Bronchial epithelial cell (primary cell): ENCODE data around the gene GALNT11. TPM values are rescaled to one million over a fixed set of nuclear protein-coding genes. Genes with fewer than 3 reads are reported as not detected.
"Not testable (repeated sequence)": the region's sequence is repeated elsewhere in the genome, so short reads cannot be mapped to it uniquely, and the experiment has no call there.

Experiments
- DNase-seq: peaks from one replicate; pipeline ENCODE4 v3.0.0-alpha.2; 2010; ENCODE audit warnings: low read depth
- FAIRE-seq: peaks from 2 replicates; lab custom pipeline; 2011; peaks lifted over from hg19 to GRCh38; lab: Jason Lieb, UNC
- H3K27me3 ChIP-seq: 2 replicates; pipeline ENCODE4 v1.5.1; 2011; ENCODE audit warnings: low read length; ENCODE audit not compliant: control insufficient read depth, insufficient read depth
- H3K36me3 ChIP-seq: 2 replicates; pipeline ENCODE4 v1.5.1; 2011; ENCODE audit warnings: low read length; ENCODE audit not compliant: control insufficient read depth, insufficient read depth
- H3K4me3 ChIP-seq: 2 replicates; pipeline ENCODE4 v1.5.1; 2011; ENCODE audit warnings: mild to moderate bottlenecking, low read depth, low read length, control low read depth
- total RNA-seq: library from RNA; depleted of rRNA; stranded (reverse); fragments of >200 nt; gene quantifications from 2 replicates; pipeline ENCODE4 v1.2.1, GENCODE V29; 2014
- TF ChIP-seq, protein P1 (sequence below): IDR thresholded peaks from 2 replicates; pipeline ENCODE4 v1.5.1; 2011; ENCODE audit warnings: mild to moderate bottlenecking, moderate library complexity, low read length, control low read depth, inconsistent platforms; ENCODE audit not compliant: insufficient read depth, severe bottlenecking

Gene GALNT11
- total RNA-seq, 1 donor from 2014 or later: 31.9 TPM

DNA sequence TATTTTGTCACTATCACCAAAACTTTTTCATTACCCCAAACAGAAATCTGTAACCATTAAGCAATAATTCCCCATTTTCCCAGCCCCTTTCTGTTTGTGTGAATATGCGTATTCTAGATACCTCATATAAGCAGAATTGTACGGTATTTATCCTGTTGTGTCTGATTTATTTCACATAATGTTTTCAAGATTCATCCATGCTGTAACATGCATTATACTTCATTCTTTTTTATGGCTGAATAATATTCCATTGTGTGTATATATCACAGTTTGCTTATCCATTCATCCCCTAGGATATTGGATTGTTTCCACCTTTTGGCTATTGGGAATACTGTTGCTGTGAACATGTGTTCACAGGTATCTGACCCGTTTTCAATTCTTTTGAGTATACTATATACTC is 26.5 kb downstream of the GALNT11 start:
- H3K4me3 ChIP-seq: no peak overlapping the region
- TF ChIP-seq, protein P1, sequence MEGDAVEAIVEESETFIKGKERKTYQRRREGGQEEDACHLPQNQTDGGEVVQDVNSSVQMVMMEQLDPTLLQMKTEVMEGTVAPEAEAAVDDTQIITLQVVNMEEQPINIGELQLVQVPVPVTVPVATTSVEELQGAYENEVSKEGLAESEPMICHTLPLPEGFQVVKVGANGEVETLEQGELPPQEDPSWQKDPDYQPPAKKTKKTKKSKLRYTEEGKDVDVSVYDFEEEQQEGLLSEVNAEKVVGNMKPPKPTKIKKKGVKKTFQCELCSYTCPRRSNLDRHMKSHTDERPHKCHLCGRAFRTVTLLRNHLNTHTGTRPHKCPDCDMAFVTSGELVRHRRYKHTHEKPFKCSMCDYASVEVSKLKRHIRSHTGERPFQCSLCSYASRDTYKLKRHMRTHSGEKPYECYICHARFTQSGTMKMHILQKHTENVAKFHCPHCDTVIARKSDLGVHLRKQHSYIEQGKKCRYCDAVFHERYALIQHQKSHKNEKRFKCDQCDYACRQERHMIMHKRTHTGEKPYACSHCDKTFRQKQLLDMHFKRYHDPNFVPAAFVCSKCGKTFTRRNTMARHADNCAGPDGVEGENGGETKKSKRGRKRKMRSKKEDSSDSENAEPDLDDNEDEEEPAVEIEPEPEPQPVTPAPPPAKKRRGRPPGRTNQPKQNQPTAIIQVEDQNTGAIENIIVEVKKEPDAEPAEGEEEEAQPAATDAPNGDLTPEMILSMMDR: no peak
- H3K36me3 ChIP-seq: no peaks in the 10 kb centered on the region
- FAIRE-seq: no peak
- DNase-seq: no peak
- no peaks in the 10 kb centered on the region for H3K27me3 ChIP-seq

DNA sequence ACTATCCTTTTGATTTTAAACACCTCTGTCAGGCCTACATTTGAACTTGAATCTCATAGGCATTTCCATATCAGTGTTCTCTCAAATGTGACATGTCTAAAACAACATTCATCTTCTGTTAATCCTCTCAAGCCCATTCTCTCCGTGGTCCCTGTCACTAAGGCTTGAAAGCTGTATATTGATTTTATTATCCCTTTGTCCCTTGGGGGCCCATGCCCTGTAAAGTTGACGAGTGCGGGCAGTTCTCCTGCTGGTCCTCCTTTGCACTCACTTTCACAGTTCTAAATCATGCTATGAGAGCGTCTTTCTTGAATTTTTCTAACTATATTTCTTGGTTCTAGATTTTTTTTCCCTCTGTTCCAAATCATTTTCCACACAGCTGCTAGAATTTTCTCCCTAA is 27.3 kb downstream of the GALNT11 start:
- no peak for DNase-seq
- FAIRE-seq: no peak
- Histone ChIP-seq H3K27me3 (no peaks in the 10 kb centered on the region), H3K4me3 (no peak overlapping the region), H3K36me3 (no peaks in the 10 kb centered on the region)
- TF ChIP-seq, protein P1: no peak

DNA sequence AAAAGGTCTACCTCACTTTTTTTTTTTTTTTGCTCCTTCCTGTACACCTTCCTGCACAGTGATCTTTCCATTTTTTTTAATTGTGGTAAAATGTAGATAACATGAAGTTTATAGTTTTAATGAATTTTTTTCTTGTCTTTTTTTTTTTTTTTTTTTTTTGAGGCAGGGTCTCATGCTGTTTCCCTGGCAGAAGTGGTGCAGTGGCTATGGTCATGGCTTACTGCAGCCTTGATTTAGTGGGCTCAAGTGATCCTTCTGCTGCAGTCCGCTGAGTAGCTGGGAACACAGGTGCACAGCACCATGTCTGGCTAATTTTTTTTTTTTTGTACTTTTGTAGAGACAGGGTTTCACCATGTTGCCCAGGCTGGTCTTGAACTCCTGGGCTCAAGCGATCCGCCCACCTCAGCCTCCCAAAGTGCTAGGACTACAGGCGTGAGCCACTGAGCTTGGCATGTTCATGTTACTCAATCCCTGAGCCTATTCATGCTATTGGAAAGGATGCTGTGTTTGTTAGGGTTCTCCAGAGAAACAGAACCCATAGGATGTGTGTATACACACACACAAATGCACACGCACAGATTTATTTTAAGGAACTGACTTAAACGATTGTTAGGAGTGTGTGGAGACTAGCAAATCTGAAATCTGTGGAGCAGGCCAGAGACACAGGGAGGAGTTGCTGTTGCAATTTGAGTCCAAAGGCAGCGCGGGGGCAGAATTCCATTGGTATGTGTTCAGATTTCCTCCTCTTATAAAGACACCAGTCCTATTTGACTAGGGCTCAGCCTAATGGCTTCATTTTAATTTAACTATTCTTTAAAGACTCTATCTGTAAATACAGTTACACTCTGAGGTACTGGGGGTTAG is 29.1 kb downstream of the GALNT11 start:
- H3K27me3 ChIP-seq: no peaks in the 10 kb centered on the region
- peak; percentile 38 for DNase-seq
- FAIRE-seq: no peak
- TF ChIP-seq, protein P1: no peak
- H3K36me3 ChIP-seq: no peaks in the 10 kb centered on the region
- H3K4me3 ChIP-seq: no peak overlapping the region

DNA sequence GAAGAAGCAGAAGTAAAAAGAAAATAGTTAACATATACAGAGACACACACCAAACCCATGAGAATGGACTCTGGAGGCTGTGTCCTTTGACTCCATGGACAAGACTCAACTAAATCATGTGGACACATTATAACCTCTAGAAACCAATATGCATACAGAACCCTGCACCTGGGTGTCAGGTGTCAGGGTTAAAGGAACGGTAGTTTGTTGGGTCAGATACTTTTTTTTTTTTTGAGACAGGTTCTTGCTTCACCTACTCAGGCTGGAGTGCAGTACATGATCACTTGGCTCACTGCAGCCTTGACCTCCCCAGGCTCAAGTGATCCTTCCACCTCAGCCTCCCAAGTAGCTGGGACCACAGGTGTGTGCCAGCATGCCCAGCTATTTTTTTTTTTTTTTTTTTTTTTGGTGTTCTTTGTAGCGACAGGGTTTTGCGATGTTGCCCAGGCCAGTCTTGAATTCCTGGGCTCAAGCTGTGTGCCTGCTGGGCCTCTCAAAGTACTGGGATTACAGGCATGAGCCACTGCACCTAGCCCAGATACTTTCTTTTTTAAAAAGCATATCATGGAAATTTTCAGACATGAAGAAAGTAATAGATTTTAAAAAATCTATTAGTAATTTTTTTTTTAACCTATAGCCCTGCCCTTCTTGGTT is 31.3 kb downstream of the GALNT11 start:
- FAIRE-seq (no peak), DNase-seq (no peak)
- no peak overlapping the region for H3K4me3 ChIP-seq
- TF ChIP-seq, protein P1: no peak
- H3K36me3 ChIP-seq: no peaks in the 10 kb centered on the region
- H3K27me3 ChIP-seq: no peaks in the 10 kb centered on the region

- no peak overlapping the region for H3K4me3 ChIP-seq
- H3K27me3 ChIP-seq: no peaks in the 10 kb centered on the region
- H3K36me3 ChIP-seq: no peaks in the 10 kb centered on the region
- FAIRE-seq: no peak
- no peak for DNase-seq
- TF ChIP-seq, protein P1: no peak
Observed at GRCh38 chr7:152059311-152059710, 33.8 kb downstream of the GALNT11 start.

DNA sequence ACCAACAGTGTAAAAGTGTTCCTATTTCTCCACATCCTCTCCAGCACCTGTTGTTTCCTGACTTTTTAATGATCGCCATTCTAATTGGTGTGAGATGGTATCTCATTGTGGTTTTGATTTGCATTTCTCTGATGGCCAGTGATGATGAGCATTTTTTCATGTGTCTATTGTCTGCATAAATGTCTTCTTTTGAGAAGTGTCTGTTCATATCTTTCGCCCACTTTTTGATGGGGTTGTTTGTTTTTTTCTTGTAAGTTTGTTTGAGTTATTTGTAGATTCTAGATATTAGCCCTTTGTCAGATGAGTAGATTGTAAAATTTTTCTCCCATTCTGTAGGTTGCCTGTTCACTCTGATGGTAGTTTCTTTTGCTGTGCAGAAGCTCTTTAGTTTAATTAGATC is 35.6 kb downstream of the GALNT11 start:
- not testable (repeated sequence) for FAIRE-seq

DNA sequence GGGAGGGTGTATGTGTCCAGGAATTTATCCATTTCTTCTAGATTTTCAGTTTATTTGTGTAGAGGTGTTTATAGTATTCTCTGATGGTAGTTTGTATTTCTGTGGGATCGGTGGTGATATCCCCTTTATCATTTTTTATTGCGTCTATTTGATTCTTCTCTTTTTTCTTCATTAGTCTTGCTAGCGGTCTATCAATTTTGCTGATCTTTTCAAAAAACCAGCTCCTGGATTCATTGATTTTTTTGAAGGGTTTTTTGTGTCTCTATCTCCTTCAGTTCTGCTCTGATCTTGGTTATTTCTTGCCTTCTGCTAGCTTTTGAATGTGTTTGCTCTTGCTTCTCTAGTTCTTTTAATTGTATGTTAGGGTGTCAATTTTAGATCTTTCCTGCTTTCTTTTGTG is 37.7 kb downstream of the GALNT11 start:
- not testable (repeated sequence) for H3K36me3 ChIP-seq, DNase-seq, FAIRE-seq, H3K4me3 ChIP-seq, H3K27me3 ChIP-seq

More for the DNA sequence above, 35.6 kb downstream of the GALNT11 start:
- DNase-seq, H3K27me3 ChIP-seq, H3K36me3 ChIP-seq, H3K4me3 ChIP-seq: not testable (repeated sequence)

DNA sequence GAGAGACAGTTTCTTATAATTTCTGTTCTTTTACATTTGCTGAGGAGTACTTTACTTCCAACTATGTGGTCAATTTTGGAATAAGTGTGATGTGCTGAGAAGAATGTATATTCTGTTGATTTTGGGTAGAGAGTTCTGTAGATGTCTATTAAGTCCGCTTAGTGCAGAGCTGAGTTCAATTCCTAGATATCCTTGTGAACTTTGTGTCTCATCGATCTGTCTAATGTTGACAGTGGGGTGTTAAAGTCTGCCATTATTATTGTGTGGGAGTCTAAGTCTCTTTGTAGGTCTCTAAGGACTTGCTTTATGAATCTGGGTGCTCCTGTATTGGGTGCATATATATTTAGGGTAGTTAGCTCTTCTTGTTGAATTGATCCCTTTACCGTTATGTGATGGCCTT is 38.3 kb downstream of the GALNT11 start:
- H3K27me3 ChIP-seq, FAIRE-seq, DNase-seq, H3K36me3 ChIP-seq, H3K4me3 ChIP-seq: not testable (repeated sequence)

DNA sequence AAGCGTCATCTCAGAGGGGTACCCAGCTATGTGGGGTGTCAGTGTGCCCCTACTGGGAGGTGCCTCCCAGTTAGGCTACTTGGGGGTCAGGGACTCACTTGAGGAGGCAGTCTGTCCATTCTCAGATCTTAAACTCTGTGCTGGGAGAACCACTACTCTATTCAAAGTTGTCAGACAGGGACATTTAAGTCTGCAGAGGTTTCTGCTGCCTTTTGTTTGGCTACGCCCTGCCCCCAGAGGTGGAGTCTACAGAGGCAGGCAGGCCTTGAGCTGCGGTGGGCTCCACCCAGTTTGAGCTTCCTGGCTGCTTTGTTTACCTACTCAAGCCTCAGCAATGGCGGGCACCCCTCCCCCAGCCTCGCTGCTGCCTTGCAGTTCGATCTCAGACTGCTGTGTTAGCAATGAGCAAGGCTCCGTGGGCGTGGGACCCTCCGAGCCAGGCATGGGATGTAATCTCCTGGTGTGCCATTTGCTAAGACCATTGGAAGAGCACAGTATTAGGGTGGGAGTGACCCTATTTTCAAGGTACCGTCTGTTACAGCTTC is 40.4 kb downstream of the GALNT11 start:
- H3K27me3 ChIP-seq, DNase-seq, FAIRE-seq, H3K4me3 ChIP-seq, H3K36me3 ChIP-seq: not testable (repeated sequence)
